AG08396 (cell line): ENCODE measurements around the gene KCNJ5.

Source experiments
- DNase-seq: peaks from one replicate; pipeline ENCODE4 v3.0.0; 2012; ENCODE audit warnings: low spot score, mixed read lengths

The KCNJ5 gene

DNA sequence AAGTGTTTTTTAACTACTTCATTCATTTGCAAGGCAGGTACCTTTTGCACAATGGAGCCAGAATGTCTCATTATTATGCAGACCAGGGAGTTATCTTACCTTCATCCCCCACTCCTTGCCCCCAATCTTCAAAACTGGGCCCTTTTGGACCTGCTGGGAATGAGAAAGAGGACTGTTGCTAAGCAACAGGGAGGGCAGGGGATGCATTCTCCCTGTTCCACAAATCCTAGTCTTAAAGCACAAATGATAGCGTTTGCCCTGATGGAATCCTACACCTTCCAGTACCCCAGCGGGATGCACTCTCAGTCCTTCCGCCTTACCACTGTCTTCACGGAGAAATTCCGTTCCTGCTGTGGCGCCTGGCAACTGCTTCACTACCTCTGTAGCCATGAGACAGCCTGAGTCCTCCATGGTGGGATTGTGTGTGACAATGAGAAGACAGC lies 20.0 kb upstream of the KCNJ5 start:
- no peak for DNase-seq

GRCh38 chr11:128872094-128872493 lies 19.1 kb upstream of the KCNJ5 start:
- DNase-seq = no peak

- DNase-seq = no peak
Measured at GRCh38 chr11:128872594-128872993, 18.6 kb upstream of the KCNJ5 start.

- no peak for DNase-seq
Measured at GRCh38 chr11:128874427-128874826, 16.7 kb upstream of the KCNJ5 start.

- no peak for DNase-seq
Measured at GRCh38 chr11:128876133-128876650, 15.0 kb upstream of the KCNJ5 start.

- DNase-seq = no peak
Measured at GRCh38 chr11:128877726-128878125, 13.4 kb upstream of the KCNJ5 start.

GRCh38 chr11:128878455-128878854 lies 12.7 kb upstream of the KCNJ5 start:
- no peak for DNase-seq

DNA sequence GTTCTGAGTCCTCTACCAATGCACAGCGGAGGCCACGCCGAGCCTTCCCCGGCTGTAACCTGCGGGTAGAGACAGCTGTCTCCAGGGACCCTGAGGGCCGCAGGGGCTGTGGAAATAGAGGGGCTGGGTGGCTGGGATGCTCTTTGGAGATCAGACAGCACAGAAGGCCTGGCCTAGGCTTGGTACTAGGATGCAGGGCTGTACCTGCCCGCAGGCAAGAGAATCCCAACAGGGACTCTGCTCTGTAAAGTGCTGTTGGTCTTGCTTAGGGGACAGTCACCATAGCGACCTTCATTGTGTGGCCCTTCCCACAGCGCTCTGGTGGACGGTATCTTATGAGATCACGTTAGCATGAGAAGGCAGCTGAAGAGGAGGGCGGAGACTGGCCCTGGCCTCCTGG lies 11.3 kb upstream of the KCNJ5 start:
- DNase-seq = no peak

- no peak for DNase-seq
Measured at GRCh38 chr11:128881221-128881620, 9.9 kb upstream of the KCNJ5 start.

DNA sequence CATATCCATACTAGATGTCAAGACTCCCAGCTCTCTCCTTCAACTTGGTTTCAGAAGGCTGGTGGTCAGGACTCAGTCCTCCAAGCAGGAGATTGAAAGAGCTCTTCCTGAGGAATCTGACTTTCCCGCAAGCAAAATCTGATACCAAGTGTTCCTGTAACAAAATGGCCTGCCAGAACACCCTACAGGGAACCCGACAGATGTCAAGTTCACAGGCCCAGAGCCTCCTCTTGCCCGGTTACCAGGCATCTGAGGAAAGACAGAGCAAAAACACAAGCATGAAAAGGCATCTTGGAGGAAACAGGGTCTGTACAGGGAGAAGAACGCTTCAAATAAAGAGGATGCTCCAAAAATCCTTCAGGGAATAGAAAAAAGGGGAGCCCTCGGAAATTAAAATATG lies 8.7 kb upstream of the KCNJ5 start:
- no peak for DNase-seq

GRCh38 chr11:128884054-128884453 lies 7.1 kb upstream of the KCNJ5 start:
- DNase-seq = no peak

DNA sequence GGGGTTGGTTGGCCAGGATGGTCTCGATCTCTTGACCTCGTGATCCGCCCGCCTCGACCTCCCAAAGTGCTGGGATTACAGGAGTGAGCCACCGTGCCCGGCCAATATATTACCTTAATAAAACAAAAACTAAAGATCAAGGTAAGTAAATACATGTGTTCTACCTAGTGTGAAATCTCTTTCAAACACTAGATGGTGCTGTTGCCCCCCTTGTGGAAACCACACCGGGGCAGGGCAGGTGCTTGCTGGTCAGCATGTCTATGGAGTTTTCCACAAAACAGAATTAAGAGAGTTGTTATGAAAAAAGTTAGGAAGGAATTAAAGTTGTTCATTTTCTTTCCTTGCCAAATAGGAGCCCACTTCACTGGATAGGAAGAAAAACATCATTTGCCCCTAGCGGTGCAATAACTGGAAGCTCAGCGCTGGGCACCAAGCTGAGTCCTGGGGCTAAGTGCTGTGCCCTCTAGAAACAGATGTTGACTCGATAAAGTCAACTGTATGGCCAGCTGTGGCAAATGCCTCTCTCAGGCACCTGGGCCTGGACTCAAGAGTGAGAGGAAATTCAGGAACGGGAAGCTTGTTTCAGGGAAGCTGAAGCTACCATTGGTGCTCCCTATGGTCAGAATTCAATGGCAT lies 6.3 kb upstream of the KCNJ5 start:
- DNase-seq = peak; percentile 68

GRCh38 chr11:128886406-128887124 lies 4.6 kb upstream of the KCNJ5 start:
- no peak for DNase-seq

DNA sequence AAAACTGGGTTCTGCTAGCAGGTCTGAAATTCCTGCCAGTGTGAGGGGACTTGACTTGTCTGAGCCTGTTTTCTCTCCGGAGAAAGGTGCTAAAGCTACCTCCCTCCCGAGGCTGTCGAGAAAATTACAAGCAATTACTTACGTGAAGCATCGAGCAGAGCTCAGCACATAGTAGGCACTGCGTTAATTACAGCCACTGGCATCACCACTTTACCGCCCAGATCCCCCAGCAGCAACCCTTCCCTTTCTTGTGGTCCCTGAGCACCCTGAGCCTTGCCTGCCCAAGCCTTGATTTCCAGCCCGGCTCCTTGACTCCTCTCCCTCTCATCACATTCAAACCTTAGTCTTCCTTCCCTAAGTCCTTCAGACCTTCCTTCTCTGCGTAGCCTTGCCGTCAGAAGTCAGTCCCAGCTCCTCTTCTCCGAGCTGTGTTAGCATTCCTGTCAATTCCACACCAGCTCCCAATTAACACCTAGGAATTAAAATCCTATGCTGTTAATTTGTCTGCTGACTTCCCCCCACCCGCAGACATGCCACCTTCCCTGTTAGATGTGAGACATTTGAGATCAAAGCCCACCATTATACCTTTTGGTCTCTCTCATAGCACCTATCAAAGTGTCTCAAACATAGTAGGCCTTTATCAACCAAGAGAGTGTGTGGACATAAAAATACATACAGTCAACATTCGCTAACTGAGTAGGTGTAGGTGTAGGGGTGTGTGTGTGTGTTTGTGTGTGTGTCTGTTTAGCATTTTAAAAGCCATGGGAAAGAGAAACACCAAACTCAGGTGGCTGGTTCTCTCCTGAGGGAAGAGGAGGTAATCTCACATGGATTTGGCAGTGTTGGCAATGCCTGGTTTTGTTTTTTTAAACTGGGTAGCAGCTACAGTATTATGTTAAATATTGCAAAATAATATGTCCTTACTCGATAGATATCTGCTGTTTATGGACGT lies 2.8 kb upstream of the KCNJ5 start:
- no peak for DNase-seq

DNA sequence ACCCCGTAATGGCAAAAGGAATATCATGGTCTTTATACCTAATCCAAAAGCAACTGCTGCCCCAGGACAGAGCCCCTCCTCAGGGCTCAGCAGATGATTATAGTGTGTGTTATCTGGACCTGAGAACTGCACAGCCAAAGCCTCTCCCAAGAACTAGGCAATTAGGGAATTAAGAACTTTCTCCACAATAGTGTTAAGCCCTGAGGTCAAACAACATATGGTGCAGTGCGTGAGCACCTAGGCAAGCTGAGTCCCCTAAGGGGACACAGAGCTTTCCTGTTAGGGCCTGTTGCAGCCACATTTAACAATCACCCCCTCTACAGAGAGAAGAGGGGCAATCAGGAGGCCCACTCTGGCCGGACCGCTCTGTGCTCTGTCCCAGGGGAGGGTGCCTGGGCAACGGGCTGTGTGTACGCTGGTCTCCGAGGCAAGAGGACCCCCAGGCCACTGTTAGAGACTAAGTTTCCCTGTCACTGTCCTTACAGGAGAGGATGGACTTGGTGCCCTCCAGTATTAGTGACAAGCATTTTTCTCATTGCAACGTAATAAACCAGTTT lies 1.4 kb upstream of the KCNJ5 start:
- DNase-seq = no peak

GRCh38 chr11:128890216-128890542 lies 977 bp upstream of the KCNJ5 start:
- DNase-seq = no peak

DNA sequence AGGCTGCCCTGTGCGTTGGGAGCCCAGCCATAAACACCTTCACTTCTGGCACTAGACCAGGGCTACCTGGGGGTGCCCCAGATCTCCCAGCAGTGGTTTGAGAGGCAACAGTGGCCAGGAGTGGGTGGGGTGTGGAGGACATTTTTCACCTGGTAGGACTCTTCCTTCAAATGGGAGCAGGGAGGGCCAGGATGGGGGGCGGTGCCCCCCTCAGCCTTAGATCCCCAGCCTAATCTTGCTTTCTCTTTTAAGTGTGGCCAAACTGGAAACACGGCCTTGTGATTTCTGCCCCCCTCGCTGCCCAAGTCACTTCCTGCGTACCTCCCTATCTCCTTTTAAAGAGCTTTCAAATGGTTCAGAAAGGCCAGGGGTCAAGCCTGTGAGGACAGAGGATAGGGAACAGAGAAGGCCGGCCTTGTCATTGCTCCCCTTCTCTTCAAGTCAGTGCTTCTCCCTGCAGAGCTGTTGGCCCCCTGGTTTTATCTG lies 800 bp downstream of the KCNJ5 start:
- DNase-seq = no peak

DNA sequence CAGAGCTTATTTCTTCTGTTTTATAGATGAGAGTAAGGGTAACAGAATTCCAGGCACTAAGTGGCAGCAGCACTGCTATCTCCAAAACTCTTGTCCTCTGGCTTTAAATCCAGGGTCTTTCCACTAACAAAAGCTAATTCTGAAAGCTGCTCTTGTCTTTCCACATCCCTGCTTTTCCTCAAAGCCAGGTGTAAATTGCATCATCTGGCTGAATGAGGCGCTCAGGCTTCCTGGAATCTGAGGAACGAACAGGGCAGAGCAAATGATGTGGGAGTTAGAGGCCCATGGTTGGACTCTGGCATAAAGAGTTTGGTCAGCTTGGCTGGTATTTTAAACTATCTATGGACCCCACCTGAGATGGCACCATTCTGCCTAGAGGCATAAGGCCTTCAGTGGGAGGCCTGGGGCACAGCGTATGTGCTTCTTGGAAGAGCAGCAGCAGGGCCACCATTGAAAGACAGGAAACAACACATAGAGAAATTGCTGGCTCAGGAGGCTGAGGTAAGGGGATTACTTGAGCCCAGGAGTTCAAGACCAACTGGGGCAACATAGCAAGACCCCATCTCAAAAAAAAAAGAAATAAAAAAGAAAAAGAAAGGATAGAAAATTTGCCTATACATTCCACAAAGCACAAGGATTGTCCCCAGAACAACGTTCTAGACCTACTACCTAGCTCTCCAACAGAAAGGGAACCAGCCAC lies 1.9 kb downstream of the KCNJ5 start:
- no peak for DNase-seq

DNA sequence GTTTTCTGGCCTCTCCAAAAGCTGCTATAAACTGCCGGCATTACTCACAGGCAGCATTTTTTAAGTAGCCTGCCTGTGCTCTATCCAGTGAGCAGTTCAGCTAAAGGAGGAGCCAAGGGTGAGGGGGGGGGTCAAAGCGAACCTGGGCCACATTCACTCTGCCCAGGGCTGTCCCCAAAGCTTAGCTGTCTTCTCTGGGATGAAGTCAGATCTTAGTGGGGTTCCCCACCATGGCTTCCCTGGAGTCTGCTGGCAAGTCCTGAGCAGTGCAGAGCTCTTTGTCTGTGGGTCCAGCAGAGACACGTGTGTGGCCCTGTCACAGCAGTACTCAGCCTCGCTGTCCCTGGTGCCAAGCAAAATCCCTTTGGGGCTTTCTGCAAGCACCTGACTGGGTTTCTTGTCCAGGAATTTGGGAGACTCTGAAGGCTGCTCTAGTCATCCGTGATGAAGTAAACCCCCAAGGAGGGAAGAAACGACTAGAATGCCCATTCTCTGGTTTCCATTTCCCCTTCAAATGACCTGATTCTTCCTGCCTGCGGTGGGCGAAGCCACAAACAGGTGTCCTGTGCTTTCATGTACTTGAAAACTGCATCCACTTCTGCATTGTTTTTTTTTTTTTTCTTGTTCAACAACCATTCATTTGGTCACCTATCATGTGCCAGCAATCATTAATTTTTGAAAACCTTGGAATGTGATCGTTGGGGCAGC lies 2.6 kb downstream of the KCNJ5 start:
- DNase-seq = no peak

DNA sequence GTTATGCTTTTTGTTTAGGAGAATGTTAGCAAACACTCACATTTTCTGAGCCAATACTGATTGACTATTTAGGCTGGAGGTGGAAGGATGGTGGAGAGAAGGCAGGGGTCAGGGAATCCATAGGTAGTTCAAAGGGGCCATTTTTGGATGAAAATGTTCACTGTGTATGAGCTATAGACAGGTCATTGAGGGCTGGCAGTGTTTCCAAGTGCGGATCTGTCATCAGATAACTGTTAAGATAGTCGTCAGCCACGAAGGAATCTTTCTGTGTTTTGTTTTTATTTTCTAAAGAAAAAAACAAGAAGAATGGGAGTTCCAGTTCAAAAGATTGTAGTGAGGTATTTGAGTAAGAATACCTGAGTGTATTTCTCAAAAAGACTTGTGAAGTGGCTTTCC lies 3.1 kb downstream of the KCNJ5 start:
- no peak for DNase-seq

DNA sequence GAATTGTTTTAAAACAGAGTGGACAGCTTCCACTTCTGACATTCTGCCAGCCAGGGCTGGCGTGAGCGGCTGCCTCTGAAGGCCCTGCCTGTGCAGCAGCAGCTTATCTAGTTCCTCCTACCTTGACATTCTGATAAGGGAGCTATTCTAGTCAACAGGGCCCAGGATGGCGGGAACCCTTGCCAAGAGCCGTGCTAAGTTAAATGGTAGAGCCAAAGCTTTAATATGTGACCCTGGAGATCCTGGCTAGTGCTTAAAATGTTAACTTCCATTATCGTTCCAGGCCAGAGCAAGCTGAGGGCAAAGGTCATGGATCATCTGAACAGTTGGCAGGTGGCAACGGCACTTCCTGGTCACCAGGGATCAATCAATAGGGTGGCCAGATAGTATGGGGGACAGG lies 3.5 kb downstream of the KCNJ5 start:
- DNase-seq = no peak
